Right renal pelvis (tissue), 4 donors: Measurements from ENCODE around the gene ITPKA. TPM values are rescaled to one million over a fixed set of nuclear protein-coding genes. Genes with fewer than 3 reads are reported as not detected.

ENCODE experiments used
- DNase-seq, 4 donors: peaks; one replicate each; pipeline ENCODE4 v3.0.0-alpha.2; 2013; ENCODE audit warnings: low read depth in 4 of 4, low spot score in 3 of 4, missing footprints in 1 of 4
- polyA plus RNA-seq, 4 donors: library from polyadenylated mRNA; unstranded; fragments of 120-200 nt; gene quantifications; one replicate each; pipeline ENCODE4 v1.2.1, GENCODE V29; 2013; ENCODE audit not compliant: insufficient read length in 4 of 4

The ITPKA gene
- polyA plus RNA-seq, 4 donors = 0.19 to 0.69 (median 0.45) TPM

- DNase-seq = no peak
Observed at GRCh38 chr15:41489641-41490040, 4.0 kb upstream of the ITPKA start.

- no peak for DNase-seq
Observed at GRCh38 chr15:41490355-41490754, 3.3 kb upstream of the ITPKA start.

DNA sequence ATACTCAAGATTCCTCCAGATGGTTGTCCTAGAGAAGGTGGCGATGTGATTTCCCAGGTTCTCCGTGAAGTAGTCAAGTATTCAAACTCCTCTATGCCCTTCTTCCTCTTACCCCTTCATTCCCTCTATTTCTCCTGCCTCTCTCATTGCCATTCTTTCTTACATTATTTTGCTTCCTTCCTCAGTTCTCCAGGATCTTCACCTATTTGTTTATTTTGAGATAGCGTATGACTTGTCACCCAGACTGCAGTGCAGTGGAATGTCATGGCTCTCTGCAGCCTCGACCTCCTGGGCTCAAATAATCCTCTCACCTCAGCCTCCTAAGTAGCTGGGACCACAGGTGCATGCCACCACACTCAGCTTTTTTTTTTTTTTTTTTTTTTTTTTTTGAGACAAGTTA, 1.8 kb upstream of the ITPKA start:
- DNase-seq = no peak

- DNase-seq = no peak
Observed at GRCh38 chr15:41492597-41493204, 973 bp upstream of the ITPKA start.

DNA sequence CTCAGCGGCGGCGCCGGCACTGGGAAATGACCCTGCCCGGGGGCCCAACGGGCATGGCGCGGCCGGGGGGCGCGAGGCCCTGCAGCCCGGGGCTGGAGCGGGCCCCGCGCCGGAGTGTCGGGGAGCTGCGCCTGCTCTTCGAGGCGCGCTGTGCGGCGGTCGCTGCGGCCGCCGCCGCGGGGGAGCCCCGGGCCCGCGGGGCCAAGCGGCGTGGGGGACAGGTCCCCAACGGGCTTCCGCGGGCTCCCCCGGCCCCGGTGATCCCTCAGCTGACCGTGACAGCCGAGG, 172 bp downstream of the ITPKA start:
- DNase-seq = no peak

DNA sequence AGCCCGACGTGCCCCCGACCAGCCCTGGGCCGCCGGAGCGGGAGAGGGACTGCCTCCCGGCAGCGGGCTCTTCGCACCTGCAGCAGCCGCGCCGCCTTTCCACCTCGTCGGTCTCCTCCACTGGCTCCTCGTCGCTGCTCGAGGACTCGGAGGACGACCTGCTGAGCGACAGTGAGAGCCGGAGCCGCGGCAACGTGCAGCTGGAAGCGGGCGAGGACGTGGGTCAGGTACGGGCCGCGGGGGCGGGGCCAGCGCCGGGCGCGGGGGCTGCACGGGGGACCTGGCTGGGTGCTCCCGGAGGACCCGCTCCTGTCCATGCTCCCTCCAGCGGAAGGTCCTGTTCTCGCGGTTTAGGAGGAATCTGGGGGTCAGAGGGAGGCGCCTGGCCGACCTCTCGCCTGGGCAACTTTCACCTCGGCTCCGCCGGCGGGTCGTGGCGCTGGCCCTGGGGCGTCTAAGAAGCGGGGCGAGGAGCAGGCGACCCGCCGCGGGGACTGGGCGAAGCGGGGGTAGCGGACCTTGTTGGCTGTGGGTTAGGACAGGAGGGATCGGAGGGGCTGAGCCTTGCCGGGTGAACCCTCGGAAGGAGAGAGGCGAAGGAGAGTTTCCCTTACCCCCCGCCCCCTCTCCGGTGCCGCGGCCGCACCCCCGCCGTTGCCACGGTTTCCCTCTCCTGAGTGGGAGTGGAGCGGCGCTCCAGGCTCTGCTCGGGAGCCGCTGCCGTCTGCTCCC, 682 bp downstream of the ITPKA start:
- no peak for DNase-seq

DNA sequence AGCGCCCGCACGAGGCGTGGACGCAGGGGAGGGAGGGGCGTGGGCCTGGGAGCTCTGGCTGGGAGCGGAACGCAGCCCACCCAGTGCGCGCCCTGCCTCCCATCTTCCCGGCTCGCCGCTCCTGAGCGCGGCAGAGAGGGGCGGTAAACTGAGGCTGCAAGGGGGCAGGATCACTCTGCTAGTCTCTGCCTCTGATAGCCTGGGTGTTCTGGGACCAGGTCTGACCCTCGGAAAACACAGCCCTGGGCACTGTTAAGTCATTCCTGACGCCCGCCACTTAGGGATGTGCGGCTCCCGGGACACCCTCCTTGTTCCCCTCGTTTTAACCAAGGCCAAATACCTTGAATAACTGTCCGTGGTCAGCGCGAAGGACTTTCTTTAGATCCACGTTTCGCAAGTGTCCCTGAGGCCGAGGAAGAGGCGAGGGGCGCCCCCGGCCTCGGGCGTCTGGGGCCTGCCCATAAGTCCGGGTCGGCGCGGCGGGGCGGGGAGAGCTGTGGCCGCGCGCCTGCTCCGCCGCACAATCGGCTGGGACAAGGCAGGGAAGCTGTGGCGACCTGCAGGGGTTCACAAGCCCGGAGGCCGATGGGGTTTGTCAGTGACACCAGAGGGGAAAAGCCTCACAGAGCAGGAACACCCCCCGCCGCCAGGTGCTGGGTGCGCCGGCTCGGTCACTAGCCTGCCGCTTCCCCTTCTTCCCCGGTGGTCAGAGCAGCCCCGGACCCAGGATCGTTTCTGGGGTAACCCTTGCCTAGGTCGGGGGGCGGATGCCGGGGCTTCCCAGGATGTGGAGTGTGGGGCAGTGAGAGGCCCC, 1.5 kb downstream of the ITPKA start:
- DNase-seq = no peak

- DNase-seq = no peak
Observed at GRCh38 chr15:41495736-41496599, 2.3 kb downstream of the ITPKA start.

DNA sequence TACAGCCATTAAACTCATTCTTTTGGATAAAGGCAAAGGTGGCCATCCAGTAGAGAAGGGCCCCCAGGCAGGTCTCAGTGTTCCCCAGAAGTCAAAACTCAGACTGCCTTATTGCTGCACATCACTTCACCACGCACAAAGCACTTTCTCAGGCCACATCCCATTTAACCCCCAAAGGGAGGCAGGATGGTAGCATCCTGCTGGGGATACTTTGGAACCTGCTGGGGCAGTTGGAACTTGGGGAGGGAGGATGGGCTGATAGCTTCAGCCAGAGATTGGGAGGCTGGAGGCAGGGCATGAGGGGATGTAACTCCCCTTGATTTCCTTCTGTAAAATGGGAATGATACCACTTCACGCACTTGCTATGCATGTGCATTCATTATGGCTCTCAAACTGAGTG, 5.0 kb downstream of the ITPKA start:
- no peak for DNase-seq

GRCh38 chr15:41499109-41499851, 5.6 kb downstream of the ITPKA start:
- no peak for DNase-seq

- DNase-seq = no peak
Observed at GRCh38 chr15:41501191-41501917, 7.7 kb downstream of the ITPKA start.

GRCh38 chr15:41501931-41502794, 8.5 kb downstream of the ITPKA start:
- no peak for DNase-seq

GRCh38 chr15:41502795-41503668, 9.4 kb downstream of the ITPKA start:
- no peak for DNase-seq

DNA sequence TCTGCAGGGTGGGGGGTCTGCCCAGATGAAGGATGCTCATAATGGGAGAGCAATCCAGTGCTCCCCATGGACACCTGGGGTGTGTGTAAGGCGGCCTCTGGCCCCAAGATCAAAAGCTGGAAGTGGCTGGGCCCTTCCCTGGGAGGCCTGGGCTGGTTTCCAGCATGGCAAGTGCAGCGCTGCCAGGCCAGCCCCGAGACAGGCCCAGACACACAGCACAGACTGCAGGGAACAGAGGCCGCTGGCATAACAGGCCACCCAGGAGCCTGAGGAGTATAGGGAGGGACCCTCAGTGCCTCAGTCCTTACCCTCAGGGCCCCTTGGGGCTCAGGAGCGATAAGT, 10.0 kb downstream of the ITPKA start:
- DNase-seq = no peak

GRCh38 chr15:41504751-41505492, 11.2 kb downstream of the ITPKA start:
- DNase-seq = no peak

- no peak for DNase-seq
Observed at GRCh38 chr15:41505776-41506175, 12.1 kb downstream of the ITPKA start.

DNA sequence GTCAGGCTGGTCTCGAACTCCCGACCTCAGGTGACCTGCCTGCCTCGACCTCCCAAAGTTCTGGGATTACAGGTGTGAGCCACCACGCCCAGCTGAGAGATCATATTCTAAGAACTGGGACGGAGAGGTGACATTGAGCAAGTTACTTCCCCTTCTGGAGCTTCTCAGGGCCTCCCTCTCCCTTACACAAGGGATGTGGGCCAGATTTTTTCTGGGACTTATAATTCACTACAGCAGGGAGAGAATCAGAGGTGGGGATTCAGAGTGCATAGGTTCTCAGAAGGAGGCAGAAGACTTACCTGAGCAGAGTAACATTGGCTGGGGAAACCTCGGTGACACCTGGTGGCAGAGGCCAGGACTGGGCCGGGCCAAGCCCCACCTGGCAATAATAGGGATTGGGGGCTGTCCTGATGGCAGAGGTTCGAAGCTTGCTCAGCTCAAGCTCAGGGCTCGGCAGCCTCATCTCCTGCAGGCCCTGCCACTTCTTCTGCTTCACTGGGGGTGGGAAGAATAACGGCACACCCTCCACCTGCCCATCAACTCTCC, 13.2 kb downstream of the ITPKA start:
- DNase-seq = no peak
